Activated CD4-positive, alpha-beta T cell treated with anti-CD3 and anti-CD28 coated beads, Interleukin-10, Interleukin-2, amounts not matched to agents 100 ng/mL and 50 ng/mL, durations not matched to agents 16 hours and 8 hours (primary cell): ENCODE data around the gene BPIFB3.
A peak's percentile ranks its signal among the peaks of the same experiment; 100 is the strongest.

Experiments
- DNase-seq: peaks from one replicate; pipeline ENCODE4 v3.0.0-alpha.2; 2020

The BPIFB3 gene

DNA sequence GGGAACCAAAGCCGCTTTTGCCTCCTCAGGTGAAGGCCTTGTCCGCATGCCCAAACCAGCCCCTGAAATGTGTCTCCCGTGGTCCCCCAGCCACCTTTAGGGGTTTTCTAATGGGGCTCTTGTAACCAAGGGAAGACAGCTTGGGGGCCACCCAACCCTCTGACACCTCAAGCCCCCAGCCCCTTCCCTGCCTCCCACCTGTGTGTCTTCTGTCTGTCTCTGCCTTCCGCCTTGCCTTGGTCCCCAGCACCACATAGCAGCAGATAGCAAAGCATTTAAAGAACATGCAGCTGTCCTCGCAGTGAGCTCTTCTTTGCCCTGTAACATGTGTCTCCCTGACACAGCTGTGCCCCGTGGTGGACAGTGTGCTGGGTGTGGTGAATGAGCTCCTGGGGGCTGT is 9.6 kb downstream of the BPIFB3 start:
- no peak for DNase-seq

GRCh38 chr20:33064572-33065287 is 11.0 kb downstream of the BPIFB3 start:
- DNase-seq, result no peak

- DNase-seq, result no peak
These were observed 12.1 kb downstream of the BPIFB3 start for GRCh38 chr20:33065785-33066184.

- DNase-seq, result no peak
These were observed 14.1 kb downstream of the BPIFB3 start for GRCh38 chr20:33067806-33068205.

- DNase-seq, result no peak
These were observed 14.7 kb downstream of the BPIFB3 start for GRCh38 chr20:33068251-33068939.

DNA sequence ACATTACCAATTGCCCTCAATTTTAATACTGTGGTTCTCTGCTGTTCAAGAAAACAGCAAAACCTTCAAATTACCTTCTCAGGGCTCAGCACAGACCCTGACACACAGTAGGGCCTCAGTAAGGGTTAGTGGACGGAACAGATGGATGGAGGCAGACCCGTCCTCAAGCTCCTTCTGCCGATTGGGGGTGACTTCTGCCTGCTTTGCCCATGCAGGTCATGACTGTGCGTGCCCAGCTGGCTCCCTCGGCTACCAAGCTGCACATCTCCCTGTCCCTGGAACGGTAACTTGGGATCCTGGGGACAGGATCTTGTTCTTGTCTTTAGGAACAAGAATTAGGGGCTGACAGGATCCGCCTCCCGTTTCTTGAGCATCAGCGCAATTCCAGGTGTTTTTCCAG is 16.0 kb downstream of the BPIFB3 start:
- DNase-seq, result no peak

DNA sequence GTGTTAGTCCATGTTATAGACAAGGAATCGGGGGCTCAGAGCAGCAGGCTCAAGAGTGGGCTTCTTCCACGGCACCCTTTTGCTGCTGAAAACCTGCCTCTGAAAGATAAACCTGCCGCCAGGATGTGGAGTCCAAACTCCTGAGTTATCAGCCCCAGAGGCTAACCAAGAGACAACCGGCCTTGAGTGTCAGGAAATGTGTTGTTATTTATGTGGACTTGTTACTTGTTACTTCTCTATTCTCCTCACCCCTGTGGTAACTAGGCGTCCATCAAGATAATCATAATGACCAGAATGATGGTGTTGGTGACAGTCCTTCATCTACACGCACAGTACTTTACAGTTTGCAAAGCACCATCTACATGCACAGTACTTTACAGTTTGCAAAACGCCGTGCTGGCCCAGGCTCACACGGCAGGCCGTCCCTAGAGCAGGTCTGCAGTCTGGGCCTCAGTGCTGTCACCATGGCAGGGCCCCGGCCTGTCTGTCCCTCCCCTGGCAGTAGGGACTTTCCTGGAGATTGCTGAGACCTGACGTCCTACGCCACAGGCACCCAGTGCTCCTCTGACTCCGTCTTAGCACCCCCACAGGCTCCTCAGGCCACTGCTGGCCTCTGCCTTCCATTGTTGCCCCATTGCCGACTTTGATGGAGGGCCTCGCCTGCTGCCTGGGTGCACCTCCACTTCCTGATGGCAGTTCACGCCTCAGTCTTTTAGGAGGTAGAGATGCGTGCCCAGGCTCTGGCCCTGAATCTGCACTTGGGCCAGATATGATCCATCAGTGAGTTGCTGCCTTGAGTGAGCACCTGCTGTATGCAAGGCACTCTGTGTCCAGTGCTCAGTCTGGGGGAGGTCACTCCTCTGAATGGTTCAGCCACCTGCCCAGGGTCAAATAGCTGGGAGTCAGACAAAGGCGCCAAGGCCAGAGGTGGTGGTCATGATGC is 16.7 kb downstream of the BPIFB3 start:
- no peak for DNase-seq

DNA sequence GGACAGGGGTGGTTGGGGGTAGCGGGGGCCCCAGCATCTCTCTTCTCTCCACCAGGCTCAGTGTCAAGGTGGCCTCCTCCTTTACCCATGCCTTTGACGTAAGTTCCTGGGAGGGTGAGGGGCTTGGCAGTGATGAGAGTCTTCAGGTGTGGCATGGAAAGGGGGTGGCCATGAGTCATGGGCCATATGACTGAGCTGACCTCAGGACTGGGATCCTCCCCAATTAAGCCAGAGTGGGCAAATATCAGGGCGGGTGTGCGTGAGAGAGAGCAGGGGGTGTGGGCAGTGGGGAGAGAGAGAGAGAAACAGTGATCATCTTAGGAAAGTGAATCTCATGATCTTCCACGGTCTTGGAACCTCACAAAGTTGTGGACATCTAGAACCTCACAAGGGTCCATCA is 17.5 kb downstream of the BPIFB3 start:
- no peak for DNase-seq

DNA sequence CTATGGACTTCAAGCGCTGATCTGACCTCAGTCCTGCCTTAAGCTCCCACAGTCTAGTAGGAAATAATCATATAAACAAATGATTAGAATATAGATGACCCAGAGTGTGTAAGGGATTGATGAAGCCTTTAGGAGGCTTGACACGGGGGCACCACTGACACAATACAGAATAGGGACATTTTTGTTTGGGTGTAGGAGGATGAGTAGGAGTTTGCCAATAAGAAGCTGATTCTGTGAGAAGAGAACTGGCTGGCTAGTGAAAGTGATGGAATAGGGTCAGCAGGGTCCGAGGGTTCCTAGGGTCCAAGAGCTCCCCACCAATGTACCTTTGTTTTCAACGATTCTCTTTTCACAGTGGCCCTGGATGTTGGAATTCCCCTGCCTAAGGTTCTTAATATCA is 18.7 kb downstream of the BPIFB3 start:
- DNase-seq, result no peak

DNA sequence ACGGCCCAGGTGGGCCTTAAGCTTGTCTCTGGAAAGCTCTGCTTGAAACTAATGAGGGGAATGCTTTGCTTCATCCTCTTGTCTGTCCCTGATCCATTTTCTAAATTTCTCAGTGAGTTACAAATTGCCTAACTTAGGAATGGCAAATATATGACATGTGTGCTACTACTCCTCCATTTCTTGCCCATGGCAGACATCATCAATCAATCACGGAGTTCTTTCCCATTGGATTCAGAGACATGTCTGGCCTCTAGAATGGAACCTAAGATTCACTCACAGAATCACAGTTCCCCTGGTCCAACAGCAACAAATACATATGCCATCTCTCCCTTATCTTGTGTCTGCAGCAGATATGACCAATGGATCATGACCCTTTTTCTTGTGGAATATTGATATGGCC is 19.1 kb downstream of the BPIFB3 start:
- no peak for DNase-seq

DNA sequence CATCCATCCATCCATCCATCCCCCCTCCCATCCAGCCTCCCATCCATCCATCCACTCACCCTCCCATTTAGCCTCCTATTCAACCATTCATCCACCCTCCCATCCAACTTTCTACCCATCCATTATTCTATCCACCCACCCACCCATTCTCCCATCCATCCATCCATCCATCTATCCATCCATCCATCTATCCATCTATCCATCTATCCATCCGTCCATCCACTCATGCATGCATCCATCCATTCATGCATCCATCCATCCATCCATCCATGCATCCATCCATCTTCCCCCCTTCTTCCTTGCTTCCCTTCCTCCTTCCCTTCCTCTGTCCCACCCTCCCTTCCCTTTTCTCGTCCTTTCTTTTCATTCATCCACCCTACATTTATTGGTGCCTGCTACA is 21.0 kb downstream of the BPIFB3 start:
- DNase-seq, result no peak

DNA sequence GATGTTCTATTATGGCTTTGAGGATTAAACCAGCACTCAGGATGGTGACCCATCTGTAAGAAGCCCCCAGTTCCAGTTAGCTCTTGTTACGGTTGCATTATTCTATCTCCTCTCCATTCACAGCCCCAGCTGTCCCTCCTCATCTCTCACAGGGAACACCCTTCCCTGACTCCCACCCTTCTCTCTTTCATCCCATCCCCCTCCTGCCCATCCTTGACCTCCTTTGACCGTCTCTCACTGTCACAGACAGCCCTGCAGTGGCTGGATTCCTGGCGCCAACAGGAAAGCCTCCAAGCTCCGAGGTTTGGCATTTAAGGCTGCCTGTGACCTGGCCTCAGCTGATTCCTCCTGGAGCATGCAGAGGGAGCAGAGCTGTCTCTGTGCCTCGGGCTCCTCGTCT is 21.6 kb downstream of the BPIFB3 start:
- no peak for DNase-seq

DNA sequence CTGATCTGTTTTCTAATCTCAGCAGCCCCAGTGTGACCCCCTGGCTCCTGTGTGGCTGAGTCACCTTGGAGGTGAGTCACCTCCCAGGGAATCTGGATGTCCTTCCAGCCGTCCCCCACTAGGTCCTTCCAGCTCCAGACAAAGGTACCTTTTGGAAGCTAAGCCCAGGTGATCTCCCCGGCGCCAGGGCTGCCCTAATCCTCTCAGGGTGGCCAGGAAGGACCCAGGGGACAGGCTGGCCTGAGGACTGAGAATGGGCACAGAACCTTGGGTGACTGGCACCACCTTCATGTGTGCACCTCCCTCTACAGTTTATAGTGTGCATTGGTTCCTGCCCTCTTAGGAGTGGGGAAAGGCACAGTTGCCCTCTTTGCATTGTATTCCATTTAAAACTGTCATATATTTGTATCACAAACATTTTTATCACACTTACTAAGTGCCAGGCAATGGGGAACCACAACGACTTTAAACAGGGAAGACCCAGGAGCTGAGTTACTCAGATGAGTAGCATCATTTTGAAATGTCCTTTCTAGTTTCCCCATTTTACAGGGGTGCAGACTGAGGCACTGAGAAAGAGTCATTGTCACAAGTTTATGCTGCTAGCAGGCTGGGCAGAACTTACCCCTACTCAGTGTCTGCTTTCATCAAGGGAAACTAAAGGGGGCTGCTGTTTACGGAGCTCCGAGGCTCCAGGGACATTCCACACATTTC is 23.1 kb downstream of the BPIFB3 start:
- peak; percentile 22 for DNase-seq

DNA sequence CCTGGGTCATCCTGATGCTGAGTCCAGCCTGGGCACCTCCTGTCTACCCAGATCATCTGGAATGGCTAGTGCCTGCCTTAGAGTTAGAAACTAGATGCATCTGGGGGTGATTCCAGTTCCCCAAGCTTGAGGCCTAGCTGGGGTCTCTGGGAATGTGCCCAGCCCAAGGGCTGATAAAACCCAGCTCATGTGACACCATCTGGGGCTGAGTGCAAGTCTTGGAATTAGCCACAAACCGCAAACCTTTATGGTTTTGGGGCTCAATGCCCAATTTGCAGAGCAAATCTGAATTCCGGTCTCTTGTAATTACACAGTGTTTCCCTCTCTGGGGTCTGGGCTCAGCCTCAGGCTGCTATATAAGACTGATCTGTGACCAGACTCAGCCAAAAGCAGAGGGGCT is 25.6 kb downstream of the BPIFB3 start, which contains the start of gene BPIFB4:
Gene BPIFB4 (plus strand): TSS at position 385 of the 400 bp plus-strand sequence. CDS start 1,884 bp downstream, outside the sequence.
- no peak for DNase-seq

GRCh38 chr20:33081411-33082154 is 27.9 kb downstream of the BPIFB3 start:
- no peak for DNase-seq

GRCh38 chr20:33082546-33082945 is 28.8 kb downstream of the BPIFB3 start:
- DNase-seq, result no peak

- DNase-seq, result no peak
These were observed 30.0 kb downstream of the BPIFB3 start for GRCh38 chr20:33083544-33084340.

DNA sequence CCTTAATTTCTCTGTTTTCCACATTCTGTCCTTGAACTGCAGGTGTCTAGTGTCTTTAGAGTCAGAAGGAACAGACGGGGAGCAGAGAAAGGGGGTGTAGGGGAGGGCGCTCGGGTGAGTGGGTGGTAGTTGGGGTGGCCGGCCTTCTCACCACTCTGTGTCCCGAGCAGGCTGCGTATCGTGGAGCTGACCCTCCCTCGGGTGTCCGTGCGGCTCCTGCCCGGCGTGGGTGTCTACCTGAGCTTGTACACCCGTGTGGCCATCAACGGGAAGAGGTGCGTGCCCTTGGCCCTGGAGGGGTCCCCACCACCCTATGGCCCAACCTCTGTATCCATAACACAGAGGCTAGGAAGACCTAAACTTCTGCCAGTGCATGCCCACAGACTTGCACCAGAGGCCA is 31.0 kb downstream of the BPIFB3 start:
- no peak for DNase-seq

- no peak for DNase-seq
These were observed 32.5 kb downstream of the BPIFB3 start for GRCh38 chr20:33086052-33086722.

DNA sequence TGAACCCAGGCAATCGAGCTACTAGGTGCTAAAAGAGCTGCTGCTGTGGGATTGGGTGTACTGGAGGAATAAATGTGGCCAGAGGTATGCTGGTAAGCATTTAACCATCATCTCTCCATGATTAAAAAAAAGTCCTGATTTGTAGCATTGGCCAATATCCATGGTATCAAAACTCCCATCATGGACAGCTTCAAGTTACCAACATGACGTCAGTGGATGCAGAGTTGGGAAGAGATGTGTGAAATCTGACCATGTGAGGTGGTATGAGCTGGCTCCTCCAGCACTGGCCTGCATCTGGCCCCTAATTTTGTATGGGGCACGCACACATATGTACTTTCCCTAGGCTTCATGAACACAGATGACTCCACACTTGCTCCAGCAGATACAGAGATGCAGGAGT is 37.4 kb downstream of the BPIFB3 start:
- DNase-seq, result no peak

- DNase-seq, result no peak
These were observed 38.0 kb downstream of the BPIFB3 start for GRCh38 chr20:33091693-33092092.
